Right atrium auricular region (tissue), 2 donors: ENCODE measurements around the gene GPD1. TPM values are rescaled to one million over a fixed set of nuclear protein-coding genes. Genes with fewer than 3 reads are reported as not detected.

Source experiments
- DNase-seq: peaks from one replicate; pipeline ENCODE4 v3.0.0-alpha.2; 2019; ENCODE audit warnings: low spot score
- H3K27ac ChIP-seq, 2 donors: fragments of 200-600 bp; sonication (generic); 1 replicate in 1 of 2; 2 replicates in 1 of 2; pipeline ENCODE4 v1.5.1; 2016 to 2019
- H3K27me3 ChIP-seq, 2 donors: fragments of 200-600 bp; sonication (generic); one replicate each; pipeline versions ENCODE4 v1.5.1 to v1.6.0; 2017 to 2019
- H3K36me3 ChIP-seq: fragments of 200-600 bp; sonication (generic); one replicate; pipeline ENCODE4 v1.5.1; 2016
- H3K4me1 ChIP-seq, 2 donors: fragments of 200-600 bp; sonication (generic); one replicate each; pipeline versions ENCODE4 v1.5.1 to v1.6.0; 2017 to 2019
- H3K4me3 ChIP-seq, 2 donors: fragments of 200-600 bp; sonication (generic); 1 replicate in 1 of 2; 2 replicates in 1 of 2; pipeline ENCODE4 v1.5.1; 2017 to 2019; ENCODE audit warnings: mild to moderate bottlenecking in 1 of 2, moderate library complexity in 1 of 2
- H3K9me3 ChIP-seq, 2 donors: fragments of 200-600 bp; sonication (generic); one replicate each; pipeline ENCODE4 v1.5.1; 2019
- CTCF ChIP-seq, 2 donors: fragments of 200-600 bp; sonication (generic); IDR thresholded peaks; one replicate each; pipeline ENCODE4 v1.5.1; 2019; ENCODE audit warnings: antibody characterized with exemption in 2 of 2
- total RNA-seq, 2 donors: library from RNA; depleted of rRNA; stranded (reverse); fragments of >200 nt; gene quantifications; one replicate each; pipeline ENCODE4 v1.1.0, GENCODE V29; 2016

Gene GPD1
- total RNA-seq, 2 donors from 2014 or later, result 8.8 to 38.7 TPM

DNA sequence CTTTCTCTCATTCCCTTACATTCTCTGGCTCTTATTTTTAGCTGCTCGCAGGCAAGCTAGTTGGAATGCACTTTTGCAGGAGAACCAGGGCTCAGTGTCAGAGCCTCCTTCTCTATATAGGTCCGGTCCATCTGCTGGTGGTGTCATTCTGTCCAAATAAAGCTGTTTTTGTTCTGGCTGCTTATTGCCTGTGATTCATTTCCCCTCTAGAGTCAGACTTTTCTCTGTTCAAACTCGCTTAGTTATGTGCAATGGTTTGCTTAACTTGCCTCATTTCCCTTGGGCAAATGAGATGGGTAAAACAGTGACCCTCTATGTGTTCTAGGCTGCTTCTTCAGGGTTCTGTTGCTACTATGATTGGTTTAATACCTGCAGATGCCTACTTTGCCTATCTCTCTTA, 15.8 kb upstream of the GPD1 start:
- Histone ChIP-seq H3K36me3 (peaks cover 66% of the 10 kb centered on the region), H3K27ac (no peak overlapping the region), H3K27me3 (no peaks in the 10 kb centered on the region), H3K4me3 (no peak overlapping the region), H3K9me3 (no peaks in the 10 kb centered on the region), H3K4me1 (peaks cover 0 to 32% of the 10 kb centered on the region in 2 donors)
- DNase-seq, result no peak
- no peak for TF ChIP-seq CTCF (IDR thresholded peaks at IDR 0.05)

- Histone ChIP-seq H3K27me3 (no peaks in the 10 kb centered on the region), H3K4me1 (peaks cover 0 to 32% of the 10 kb centered on the region in 2 donors), H3K27ac (no peak overlapping the region), H3K36me3 (peaks cover 73% of the 10 kb centered on the region), H3K9me3 (no peaks in the 10 kb centered on the region), H3K4me3 (no peak overlapping the region)
- DNase-seq, result no peak
- peak; percentile 46 to 84 for TF ChIP-seq CTCF (IDR thresholded peaks at IDR 0.05)
These were observed 15.1 kb upstream of the GPD1 start for GRCh38 chr12:50088577-50089335.

GRCh38 chr12:50089730-50090129, 14.1 kb upstream of the GPD1 start:
- peaks cover 83% of the 10 kb centered on the region for H3K36me3 ChIP-seq
- peaks cover 0 to 26% of the 10 kb centered on the region in 2 donors for H3K4me1 ChIP-seq

DNA sequence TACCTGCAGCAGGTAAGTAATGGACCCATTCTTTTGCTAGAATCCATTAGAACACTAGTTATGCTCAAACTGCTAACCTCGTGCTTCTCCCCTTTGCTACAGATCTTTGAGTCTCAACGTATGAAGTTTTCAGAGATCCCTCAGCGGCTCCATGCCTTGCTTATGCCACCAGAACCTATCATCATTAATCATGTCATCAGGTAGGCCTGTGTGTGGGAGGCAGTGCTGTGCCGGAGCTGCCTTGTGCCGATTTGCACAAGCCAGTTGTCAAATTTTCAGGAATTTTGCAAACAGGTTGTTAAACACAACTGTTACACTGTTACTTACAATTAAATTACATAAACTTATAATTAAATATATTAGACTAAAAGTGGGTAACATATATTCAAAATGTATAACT, 13.4 kb upstream of the GPD1 start:
- H3K27ac ChIP-seq, result no peak overlapping the region

More at GRCh38 chr12:50089730-50090129, 14.1 kb upstream of the GPD1 start:
- no peak for TF ChIP-seq CTCF (IDR thresholded peaks at IDR 0.05)
- Histone ChIP-seq H3K27ac (no peak overlapping the region), H3K9me3 (no peaks in the 10 kb centered on the region), H3K27me3 (no peaks in the 10 kb centered on the region), H3K4me3 (no peak overlapping the region)
- DNase-seq, result no peak

DNA sequence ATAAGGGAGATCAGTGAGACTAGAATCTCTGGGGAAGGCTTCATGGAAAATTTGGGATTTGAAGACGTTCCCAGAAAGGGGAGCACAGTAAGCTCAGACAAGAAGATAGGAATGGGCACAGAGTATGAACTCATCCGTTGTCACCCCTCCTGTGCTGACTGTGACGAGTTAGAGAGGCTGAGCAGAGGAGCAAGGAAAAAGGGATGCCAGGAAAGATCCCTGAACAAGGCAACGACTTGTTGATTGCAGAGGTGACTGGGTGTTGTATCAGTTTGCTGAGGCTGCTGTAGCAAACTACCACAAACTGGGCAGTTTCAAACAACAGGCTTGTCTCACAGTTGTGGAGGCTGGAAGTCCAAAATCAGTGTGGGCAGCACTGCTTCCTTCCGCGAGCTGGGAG, 5.9 kb upstream of the GPD1 start:
- no peaks in the 10 kb centered on the region for H3K27me3 ChIP-seq
- peaks cover 0 to 6% of the 10 kb centered on the region in 2 donors for H3K4me1 ChIP-seq
- no peak overlapping the region for H3K27ac ChIP-seq
- H3K4me3 ChIP-seq, result no peak overlapping the region
- H3K36me3 ChIP-seq, result peaks cover 74% of the 10 kb centered on the region
- DNase-seq, result no peak
- no peak for TF ChIP-seq CTCF (IDR thresholded peaks at IDR 0.05)
- no peaks in the 10 kb centered on the region for H3K9me3 ChIP-seq

More for the DNA sequence above, 13.4 kb upstream of the GPD1 start:
- no peaks in the 10 kb centered on the region for H3K9me3 ChIP-seq
- peaks cover 0 to 25% of the 10 kb centered on the region in 2 donors for H3K4me1 ChIP-seq
- peaks cover 90% of the 10 kb centered on the region for H3K36me3 ChIP-seq
- TF ChIP-seq CTCF (IDR thresholded peaks at IDR 0.05), result no peak
- H3K27me3 ChIP-seq, result no peaks in the 10 kb centered on the region
- no peak overlapping the region for H3K4me3 ChIP-seq
- DNase-seq, result no peak
